ENCODE results near the gene MEX3A.
A peak's percentile ranks its signal among the peaks of the same experiment; 100 is the strongest.
"Not testable (repeated sequence)": the region's sequence is repeated elsewhere in the genome, so short reads cannot be mapped to it uniquely, and the experiment has no call there.

The MEX3A gene, protein sequence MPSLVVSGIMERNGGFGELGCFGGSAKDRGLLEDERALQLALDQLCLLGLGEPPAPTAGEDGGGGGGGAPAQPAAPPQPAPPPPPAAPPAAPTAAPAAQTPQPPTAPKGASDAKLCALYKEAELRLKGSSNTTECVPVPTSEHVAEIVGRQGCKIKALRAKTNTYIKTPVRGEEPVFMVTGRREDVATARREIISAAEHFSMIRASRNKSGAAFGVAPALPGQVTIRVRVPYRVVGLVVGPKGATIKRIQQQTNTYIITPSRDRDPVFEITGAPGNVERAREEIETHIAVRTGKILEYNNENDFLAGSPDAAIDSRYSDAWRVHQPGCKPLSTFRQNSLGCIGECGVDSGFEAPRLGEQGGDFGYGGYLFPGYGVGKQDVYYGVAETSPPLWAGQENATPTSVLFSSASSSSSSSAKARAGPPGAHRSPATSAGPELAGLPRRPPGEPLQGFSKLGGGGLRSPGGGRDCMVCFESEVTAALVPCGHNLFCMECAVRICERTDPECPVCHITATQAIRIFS

DNA sequence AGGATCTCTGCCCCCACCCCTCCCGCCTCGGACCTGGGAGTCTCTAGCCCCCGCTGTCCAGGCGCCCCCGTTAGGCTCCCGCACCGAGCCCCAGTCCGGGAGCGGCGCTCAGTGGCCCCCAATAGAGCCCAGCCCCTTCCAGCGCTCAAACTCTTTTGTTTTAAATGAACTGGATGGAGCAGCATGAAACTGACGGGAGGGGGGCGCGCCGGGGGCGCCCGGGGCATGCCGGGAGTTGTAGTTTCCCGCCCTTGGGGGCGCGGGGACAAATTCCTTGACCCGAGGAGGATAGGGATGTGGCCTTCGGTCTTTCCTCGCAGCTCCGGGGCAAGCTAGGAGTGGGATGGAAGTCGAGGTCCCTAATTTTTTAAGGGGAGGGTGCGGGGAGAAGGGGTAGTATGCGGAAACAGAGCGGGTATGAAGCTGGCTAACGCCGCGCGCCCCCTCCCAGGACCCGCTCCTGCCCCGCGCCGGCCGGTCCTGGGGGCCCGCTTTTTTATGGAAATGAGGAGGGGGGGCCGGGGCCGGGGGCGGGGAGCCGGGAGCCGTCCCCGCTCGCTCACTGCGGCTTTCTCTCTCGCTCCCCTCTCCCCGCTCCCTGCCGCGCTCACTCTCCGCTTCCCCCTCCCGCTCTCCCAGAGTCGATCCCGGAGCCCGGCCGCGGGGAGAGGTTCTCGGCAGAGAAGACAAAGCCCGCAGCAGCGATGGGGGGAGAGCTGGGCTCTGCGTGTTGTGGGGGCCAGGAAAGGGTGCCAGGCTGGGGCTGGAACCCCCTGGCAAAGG is at the start of gene MEX3A:
Gene MEX3A (minus strand): TSS at position 157 of the 783 bp plus-strand sequence. CDS start 467 bp downstream, outside the sequence.
- peak; percentile 70 for DNase-seq

DNA sequence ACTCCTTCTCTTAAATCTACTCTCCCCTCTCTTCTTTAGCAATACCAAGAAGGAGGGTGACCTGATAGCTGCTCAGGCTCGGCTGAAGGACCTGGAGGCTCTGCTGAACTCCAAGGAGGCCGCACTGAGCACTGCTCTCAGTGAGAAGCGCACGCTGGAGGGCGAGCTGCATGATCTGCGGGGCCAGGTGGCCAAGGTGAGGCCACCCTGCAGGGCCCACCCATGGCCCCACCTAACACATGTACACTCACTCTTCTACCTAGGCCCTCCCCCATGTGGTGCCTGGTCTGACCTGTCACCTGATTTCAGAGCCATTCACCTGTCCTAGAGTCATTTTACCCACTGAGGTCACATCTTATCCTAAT is 48.3 kb upstream of the MEX3A start:
- DNase-seq: no peak

DNA sequence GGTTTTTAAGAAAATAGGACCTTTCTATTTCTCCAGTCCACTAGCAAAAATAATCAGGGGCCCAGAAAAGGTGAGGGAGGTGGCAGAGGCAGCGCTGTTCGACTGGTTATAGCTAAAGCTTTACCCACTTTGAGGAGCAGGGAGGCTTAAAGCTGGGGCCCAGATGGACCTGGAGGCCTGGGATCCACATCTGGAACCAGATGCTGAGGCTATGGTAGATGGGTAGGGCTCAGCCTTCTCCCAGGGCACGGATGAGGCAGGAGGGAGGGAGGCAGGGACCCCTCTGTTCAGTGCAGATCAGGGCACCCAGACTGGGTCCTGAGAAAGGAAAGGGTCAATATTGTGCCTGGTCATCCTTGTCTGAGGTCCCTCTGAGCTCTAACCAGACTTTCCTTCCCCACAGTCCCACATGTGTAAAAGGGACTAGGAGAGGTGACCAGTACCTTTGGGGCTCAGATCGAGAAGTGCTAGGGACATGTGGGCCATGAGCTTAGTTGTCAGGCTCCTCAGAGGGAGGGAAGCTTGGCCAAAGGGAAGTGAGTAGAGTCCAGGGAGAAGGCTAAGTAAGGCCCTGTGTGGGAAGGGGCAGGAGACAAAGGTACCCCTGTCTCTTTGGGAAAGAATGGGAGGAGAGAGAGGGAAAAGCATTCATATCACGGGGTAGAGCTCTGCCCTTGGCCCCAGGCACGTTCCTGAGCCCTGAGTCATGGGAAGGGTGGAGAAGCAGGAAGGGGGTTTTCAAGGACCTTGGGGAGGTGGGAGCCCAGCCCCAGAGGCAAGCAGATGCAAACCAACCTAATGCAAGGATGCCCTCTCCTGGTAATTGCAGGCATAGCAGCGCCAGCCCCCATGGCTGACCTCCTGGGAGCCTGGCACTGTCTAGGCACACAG is 47.7 kb upstream of the MEX3A start:
- DNase-seq: peak; percentile 80

DNA sequence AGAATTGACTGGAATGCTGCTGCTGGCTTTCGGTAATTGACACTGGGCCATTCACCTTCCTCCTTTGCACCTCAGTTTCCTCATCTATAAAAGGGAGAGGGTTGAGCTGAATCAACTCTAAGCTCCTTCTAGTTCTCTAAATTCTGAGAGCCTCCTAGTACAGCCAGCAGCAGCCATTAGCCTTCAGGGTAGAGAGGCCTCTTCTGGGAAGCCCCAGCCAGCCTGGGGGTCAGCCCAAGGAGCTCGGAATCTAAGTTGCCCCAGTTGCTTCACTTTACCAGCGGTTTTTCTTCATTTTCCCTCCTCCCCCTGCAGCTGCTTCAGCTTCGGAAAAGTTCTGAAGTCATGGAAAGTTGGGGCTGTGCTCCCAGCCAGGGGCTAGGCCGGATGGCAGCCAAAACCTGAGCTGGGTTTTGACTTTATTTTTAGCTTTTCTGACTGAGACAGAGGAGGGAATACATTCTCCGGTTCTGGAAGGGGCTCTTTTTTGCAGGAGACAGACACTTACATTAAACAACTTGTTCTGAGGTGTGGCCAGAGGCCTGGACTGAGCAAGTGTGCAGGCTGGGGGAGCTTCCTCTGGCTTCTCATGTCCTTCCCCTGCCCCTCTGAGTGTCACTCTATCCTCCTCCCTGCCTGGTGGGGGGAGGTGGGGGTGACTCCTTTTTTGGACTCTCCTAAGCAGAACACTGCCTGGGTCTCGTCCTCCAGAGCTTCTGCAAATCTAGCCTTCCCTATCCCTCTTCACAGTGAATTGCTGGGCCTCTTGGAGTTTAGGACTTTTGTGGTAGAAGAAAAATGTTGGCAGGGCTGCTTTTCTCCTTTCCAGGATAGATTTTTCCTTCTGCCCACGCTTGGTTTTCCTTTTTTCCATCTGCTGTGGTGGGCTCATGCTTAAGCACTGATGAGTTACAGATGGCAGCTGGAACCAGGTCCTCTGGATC is 46.7 kb upstream of the MEX3A start:
- no peak for DNase-seq

DNA sequence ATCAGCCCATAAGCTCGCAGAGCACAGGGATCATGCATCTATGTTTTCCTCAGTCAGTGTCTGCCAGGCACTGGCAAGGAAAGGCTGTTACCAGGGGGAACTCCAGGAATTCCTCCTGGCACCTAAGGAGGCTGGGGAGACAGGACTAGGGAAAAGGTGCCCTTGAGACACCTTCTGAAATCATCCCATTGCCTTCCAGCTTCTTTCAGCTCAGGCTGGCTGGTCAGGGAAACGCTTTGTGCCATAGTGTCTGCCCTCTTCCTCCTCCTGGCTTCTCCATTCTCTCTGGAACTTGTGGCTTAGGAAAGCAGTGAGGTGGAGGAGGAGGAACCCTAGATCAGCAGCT is 46.0 kb upstream of the MEX3A start:
- DNase-seq: no peak

DNA sequence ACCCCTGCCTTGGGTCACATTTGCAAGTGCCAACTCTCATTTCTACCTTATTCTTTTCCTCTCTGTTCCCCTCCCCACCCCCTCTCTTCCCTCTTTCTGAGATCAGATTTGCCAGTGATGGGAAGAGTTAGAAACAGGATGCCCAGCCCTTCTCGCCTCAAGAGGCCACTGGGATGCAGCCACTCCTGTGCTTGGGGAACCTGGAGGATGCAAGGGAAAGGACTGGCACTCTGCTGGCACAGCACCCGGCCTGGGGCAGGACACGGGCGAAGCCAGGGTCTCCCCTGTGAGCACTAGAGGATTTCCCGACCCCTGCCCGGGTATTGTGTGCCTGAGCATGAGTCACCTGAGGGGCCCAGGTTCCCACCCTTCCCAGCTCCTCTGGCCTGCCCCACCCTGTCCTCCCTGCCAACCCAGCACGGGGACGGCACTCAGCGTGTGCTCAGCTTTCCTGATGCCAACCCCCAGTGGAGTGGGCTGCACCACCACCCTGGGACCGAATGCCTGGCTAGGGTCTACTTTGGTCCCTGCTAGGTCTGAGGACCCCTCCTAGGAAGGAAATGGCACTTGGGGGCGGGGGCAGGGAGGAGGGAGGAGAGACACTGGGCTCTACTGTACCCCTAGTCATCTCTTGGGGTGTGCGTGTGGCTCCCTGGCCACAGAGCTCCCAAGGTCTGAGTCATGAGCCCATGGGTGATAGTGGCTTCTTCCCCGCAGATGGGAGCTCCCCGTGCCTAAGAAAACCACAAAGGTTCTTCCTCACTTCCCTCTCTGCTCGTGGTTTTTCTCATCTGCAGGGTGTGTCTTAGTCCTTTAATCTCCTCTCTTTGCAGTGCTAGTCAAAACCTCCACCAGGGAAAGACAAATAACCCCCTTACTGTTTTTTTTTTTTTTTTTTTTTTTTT is 44.6 kb upstream of the MEX3A start:
- DNase-seq: peak; percentile 76

DNA sequence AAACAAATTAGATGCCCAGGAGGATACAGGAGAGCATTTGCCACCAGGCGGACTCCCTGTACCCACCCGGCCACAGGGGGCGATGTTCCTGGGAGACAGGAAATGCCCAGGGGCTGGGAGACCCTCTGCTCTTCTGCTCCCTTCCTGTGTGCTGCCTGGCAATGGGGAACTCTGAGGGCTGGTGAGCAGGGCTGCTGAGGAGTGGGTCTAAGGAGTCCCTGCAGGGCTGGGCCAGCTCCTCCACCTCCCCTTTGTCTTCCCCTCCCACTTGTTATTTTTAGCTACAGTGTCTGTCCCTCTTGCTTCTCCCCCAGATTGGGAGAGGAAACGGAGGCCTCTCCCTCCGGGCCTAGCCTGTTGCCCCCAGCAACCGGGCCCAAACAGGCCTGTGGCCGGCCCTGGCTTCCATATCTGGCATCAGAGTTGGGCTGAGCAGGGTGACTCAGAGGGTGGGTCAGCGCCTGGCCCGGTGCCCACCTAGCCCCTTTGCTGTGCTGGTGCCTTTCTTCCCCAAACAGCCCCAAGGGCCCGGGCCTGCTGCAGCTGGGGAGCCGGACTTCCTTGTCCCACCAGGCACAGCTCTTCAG is 43.9 kb upstream of the MEX3A start:
- DNase-seq: peak; percentile 50

DNA sequence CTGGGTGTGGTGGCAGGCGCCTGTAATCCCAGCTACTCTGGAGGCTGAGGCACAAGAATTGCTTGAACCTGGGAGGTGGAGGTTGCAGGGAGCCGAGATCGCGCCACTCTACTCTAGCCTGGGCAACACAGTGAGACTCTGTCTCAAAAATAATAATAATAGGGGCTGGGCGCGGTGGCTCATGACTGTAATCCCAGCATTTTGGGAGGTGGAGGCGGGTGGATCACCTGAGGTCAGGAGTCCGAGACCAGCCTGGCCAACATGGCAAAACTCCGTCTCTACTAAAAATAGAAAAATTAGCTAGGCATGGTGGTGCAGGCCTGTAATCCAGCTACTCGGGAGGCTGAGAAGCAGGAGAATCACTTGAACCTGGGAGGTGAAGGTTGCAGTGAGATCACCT is 43.3 kb upstream of the MEX3A start:
- not testable (repeated sequence) for DNase-seq

DNA sequence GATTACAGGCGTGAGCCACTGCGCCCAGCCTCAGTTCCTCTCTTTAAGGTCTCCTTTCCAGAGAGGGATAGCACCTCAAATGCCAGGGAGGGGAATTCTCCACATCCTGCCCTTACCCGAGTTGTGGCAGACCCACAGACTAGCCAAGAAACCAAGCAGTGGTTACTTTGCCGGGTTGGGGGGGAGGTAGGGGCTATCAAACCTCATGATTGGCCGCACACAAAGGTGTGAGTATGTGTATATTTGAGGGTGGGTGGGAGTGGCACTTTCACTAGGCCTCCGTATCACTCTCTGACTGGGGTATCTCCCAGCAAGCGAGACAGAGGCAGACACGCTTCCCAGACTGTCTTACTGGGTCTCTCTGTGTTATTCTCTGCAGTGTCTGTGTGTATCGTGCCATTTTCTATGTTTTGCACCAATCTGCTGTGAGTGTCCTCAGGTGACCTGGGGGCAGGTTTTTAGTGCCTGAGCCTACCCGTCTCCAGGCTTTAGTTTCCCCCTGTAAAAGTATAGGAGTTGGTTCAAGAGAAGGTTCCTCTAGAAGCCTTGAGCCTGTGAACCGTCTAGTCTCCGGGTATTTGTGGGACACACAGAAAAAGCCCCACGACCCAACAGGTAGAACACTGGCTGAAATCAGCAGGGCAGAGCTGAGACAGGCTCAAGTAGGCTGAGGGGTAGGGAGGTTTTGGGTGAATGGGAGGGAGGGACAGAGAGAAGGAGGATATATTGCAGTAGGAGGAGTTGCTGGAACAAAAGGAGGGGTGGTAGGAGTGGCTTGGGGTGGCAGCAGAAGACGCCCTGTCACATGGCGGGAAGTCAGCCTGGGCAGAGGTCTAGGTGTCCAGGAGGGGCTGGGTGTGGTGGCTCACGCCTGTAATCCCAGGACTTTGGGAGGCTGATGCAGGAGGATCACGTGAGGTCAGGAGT is 42.6 kb upstream of the MEX3A start:
- no peak for DNase-seq

DNA sequence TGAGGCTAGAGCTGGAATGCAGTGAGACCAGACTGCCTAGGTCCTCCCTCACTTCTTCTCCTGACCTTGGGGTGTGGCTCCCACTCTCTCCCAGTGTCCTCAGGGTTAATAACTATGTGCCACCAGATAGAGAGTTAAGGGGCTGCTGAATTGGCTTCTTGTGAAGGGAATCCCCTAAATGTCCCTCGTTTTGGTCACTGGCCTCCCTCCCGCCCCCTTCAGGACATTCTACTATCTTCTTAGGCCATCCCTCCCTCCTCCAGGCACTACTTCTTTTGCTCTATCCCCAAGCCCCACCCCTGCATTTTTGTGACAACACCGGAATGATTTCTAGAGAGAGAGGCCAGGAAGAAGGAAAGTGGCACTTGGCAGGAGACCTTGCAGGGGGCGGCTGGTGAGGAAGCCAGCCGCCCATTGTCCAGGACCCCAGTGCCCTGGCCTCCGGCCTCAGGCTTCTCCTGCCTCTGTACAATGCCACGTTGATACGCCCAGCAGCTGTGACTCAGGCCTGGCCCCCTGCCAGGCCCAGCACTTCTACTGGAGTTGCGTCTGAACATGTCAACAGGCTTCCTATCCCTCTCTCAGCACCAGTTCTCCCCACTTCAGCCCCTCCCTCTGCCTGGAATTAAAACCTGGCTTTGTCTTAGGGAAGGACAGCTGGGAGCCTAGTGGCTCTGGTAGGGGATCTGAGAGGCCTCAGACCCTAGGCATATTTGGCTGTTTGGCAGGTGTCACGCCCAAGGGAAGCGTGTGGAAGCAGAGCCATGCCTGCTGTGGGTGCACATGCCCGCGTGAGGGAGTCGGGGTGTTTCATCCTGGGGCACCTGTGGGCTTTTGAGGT is 41.3 kb upstream of the MEX3A start:
- DNase-seq: peak; percentile 73

DNA sequence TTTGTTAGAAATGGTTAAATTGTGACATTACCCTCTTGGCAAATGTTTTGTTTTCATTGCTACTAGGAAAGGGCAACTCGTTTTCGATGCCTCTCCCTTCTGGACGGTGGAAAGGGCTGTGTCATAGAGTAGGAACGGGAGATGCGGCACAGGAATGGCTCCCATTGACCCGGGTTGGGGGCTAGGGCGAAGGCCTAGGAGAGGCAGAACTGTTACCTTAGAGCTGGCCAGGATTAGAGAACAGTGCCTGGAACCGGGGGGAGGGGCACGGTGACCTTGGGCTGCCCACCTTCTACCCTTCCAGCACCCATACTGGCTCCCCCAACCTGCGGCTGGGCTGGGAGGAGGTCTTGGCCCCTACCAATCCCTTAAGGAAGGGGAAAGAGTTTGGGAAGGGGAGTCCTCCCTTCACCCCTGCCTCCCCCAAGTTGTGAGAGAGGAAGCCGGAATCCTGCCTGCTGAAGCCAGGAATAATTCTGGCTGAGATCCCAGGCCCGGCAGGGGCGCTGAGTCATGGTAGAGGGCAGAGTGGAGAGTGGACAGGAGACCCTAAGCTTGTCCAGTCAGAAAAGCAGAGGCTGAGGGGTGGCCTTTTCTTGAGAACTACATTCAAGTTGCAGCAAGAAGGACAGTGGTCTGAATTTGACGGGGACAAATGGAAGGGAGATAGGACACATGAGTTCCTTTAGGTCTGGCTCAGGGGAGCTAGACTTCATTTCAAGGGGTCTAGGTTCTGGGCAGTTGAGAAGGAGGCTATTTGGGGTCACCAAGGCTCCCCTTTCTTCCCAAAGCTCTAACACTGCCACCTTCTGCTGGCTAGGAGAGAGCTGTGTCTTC is 40.5 kb upstream of the MEX3A start:
- DNase-seq: no peak

DNA sequence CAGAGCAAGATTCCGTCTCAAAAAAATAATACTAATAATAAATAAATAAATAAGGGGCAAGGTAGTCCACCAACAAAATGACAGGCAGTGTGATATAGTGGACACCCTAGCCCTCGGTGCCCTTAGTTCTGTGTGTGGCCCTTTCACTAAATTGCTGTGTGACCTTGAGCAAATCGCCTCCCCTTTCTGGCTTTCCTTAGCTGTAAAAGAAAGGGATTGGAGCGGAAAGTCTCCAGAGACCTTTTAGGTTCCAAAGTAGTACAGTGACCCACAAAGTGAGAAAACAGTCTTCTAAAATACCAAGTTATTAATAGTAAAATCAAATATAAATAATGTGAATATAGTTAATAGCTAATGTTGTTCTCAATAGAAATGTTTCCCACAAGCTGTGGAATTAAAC is 39.8 kb upstream of the MEX3A start:
- DNase-seq: no peak

DNA sequence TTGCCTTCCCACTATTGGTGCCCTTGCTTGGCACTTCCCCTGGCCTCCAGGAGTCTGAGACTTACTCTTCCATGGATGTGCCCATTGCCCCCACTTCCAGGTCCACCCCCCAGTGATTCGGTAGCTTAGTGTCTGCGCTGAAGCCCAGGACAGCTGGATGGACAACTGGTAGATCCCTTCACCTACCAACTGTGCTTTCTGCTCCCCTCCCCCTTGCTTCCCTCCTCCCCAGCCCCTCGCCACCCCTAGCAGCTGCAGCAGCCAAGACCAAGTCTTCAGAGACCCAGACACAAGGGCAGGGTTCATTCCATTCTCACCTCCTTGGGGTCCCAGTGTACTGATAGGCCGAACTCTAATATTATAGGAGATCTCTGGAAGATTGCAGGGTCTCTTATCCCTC is 39.2 kb upstream of the MEX3A start:
- DNase-seq: no peak

DNA sequence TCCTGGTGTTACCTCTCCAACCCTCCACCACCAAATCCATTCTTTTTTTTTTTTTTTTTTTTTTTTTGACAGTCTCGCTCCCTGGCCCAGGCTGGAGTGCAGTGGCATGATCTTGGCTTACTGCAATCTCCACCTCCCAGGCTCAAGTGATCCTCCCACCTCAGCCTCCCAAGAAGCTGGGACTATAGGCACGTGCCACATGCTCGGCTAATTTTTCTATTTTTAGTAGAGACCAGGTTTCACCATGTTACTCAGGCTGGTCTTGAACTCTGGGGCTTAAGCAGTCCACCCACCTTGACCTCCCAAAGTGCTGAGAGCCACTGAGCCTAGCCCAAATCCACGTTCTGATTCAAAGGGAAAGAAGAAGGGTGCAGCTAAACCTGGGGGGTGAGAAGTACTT is 38.7 kb upstream of the MEX3A start:
- DNase-seq: not testable (repeated sequence)

DNA sequence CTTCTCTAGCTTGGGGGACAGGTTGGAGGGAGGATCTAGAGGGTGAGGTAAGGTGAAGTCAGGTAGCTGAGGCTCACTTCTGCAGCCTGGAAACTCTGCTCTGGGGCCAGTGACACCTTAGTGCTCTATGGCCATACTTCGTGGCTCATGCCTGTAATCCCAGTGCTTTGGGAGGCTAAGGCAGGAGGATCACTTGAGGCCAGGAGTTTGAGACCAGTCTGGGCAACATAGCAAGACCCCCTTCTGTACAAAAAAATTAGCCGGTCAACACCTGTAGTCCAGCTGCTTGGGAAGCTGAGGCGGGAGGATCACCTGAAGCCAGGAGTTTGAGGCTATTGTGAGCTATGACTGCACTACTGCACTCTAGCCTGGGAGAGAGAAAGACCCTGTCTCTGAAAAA is 38.1 kb upstream of the MEX3A start:
- DNase-seq: no peak

DNA sequence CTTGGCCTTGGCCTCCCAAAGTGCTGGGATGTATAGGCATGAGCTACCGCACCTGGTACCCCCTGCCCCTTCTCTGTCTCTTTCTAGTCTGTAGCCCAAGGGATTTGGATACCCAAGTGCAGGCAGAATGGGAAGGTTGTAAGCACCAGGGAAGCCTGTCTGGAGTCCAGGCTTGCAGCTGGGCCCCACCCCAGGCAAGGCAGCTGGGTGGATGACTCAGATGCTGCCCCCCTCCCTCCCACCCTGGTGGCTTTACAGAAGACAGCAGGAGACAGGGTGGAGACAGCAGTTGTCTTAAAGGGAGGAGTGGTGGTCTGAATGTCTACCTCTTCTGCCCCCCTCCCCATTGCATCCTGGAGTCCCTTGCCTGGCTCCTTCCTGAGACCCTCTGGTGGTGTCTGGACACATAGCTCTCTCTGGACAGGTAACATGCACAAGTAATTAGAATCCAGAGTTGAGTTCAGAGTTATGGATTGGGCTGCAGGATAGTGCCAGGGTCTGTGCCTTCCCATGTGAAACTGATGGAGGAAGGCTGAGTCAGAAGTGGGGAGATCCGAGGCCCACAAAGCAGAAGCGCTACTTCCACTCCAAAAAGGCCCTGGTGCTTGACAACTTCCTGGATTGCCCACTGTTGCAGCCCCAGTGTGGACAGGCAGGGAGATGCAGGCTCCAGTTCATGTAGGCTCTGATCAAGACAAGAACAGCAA is 37.4 kb upstream of the MEX3A start:
- peak; percentile 34 for DNase-seq

Measured in activated CD8-positive, alpha-beta memory T cell treated with anti-CD3 and anti-CD28 coated beads, Interleukin-2, amount 50 U/mL, for 4 hours (primary cell).